GM21360 (cell line): Measurements from ENCODE around the gene ALDH1L1.
A peak's percentile ranks its signal among the peaks of the same experiment; 100 is the strongest.
"Not testable (repeated sequence)": the region's sequence is repeated elsewhere in the genome, so short reads cannot be mapped to it uniquely, and the experiment has no call there.

Source experiments
- ATAC-seq: cut with Tn5 transposase; IDR thresholded peaks from one replicate; pipeline ENCODE4 v1.9.1; 2021; ENCODE audit warnings: mild to moderate bottlenecking, moderate library complexity; ENCODE audit not compliant: unreplicated experiment

The ALDH1L1 gene

DNA sequence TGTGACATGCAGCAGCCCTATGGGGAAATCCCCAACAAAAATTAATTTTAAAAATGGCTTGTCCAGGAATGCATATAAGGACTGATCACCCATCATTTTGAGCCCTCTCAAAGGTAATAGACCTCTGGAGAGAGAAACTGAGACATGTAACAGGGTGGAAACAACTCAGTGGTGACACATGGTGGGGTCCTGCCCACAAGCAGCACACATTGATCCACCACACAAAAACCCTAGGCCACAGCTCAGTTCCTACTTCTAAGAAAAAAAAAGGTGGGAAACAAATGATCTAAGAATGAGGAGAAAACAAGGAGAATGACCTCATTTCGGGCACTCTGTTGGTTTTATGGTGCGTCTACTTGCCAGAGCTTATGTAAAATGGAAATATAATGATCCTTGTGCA lies 94.5 kb downstream of the ALDH1L1 start:
- no peak for ATAC-seq

- ATAC-seq = no peak
Observed at GRCh38 chr3:126085276-126085675, 95.1 kb downstream of the ALDH1L1 start.

GRCh38 chr3:126084768-126085180 lies 95.6 kb downstream of the ALDH1L1 start:
- no peak for ATAC-seq

DNA sequence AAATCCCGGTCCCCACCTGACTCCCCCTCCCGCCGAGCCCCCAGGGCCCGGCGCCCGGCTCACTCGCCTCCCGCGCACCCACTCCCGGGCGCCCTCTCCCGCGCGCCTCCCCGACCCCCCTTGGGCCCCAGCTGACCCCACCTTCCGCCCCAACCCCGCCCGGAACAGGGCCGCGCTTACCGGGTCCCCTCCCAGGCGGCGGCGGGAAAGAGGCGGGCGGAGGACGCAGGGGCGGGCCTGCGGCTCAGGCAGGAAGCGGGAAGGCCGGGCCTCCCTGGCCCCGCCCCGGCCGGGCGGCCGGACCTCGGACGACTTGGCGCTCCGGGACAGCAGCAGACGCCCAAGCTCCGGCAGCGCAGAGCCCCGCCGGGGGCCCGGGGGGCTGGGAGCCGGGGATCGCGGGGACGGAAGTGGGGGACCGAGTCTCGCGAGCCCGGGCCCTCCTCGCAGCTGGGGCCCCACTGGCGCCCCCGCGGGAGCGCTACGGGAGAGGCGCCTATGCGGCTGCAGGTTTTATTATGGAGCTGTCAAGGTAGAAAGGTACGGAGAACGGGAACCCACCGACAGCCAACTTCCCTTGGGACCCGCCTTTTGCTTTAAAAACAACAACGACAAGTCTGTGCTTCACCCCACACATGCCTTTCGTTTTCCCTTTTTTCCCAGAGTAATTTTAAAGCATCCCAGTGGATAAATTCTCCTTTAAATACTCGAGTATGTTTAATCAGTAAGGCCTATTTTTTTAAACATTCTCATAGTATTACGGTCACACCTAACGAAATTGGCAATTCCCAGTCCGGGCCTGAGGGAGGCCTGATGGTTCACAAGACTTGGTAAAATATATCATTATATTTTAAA lies 96.2 kb downstream of the ALDH1L1 start, which contains the start of gene SLC41A3:
TSS of gene SLC41A3 (minus strand) at position 212 of the 855 bp plus-strand sequence. CDS start 15,905 bp downstream, outside the sequence.
- ATAC-seq = peak; percentile 90

GRCh38 chr3:126083511-126083912 lies 96.9 kb downstream of the ALDH1L1 start:
- ATAC-seq = peak; percentile 42

- no peak for ATAC-seq
Observed at GRCh38 chr3:126083138-126083445, 97.3 kb downstream of the ALDH1L1 start.

- ATAC-seq = no peak
Observed at GRCh38 chr3:126082362-126083137, 97.8 kb downstream of the ALDH1L1 start.

DNA sequence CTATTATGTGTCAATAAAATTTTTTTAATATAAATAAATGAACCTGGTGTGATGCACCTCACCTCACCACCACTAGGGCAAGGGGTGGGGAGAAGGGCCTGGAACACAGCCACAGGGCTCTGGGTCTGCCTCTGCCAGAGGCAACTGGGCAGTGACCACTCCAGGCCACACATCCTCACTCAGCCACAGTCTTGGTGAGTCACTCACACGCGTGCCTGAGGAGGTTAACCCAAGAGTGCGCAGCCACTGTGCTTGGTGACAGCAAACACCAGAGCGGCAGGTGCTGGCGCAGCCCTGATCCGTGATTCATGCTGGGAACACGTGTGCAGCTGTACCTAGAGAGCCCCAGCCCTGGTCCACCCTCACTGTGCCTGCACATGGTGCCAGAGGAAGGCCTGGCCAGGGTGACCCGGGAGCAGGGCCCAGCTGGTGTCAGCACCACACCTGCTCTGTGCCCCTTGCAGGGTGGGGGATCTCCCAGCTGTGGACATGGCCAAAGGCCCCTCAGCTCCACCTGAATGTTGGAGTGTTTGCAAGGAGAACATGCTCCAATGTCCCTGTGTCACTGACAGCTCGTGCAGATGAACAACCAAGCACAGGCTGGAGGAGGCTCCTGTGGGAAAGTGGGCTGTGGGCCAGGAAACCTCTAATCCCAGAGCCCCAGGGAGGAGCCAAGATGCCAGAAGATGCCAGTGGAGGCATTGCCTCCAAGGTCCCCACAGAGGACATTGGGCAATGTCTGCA lies 98.6 kb downstream of the ALDH1L1 start:
- ATAC-seq = no peak

GRCh38 chr3:126080970-126081369 lies 99.4 kb downstream of the ALDH1L1 start:
- no peak for ATAC-seq

DNA sequence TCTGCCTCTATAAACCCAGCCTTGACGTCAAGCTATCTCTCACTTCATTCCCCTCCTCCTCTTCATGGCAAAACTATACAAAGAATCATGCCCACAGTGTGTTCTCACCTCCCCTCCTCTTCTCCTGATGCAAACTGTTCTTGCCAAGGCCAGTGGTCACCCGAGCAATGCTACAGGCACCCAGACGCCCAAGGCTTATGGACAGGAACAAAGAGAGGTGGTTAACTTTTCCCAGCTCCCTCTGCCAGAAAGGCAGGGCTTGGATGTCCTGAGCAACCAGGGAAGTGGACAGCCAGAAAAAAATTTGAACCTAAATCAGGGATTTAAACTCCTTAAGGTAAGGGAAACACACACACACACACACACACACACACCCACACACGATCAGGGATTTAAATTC lies 101.5 kb downstream of the ALDH1L1 start:
- no peak for ATAC-seq

GRCh38 chr3:126077754-126078153 lies 102.6 kb downstream of the ALDH1L1 start:
- ATAC-seq = no peak

- no peak for ATAC-seq
Observed at GRCh38 chr3:126076140-126076539, 104.2 kb downstream of the ALDH1L1 start.

- no peak for ATAC-seq
Observed at GRCh38 chr3:126070146-126070545, 110.2 kb downstream of the ALDH1L1 start.

DNA sequence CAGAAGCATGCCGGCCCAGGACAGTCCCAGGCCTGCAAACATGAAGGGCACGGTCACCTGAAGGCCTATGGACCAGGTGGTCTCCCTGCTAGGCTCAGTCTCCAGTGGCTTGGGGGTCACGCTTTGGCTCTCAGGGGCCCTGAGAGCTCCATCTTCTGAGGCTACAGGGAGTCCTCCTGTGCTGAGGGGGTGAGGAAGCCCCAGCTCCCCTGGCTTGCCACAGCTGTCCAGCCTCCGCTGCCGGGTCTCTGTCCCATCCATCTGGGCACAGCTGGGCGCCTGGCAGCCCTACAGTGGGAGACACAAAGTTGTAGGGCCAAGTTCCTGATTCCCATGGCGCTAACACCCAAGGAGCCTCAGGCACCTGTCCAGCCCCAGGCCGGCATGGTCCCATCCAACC lies 112.4 kb downstream of the ALDH1L1 start:
- no peak for ATAC-seq

DNA sequence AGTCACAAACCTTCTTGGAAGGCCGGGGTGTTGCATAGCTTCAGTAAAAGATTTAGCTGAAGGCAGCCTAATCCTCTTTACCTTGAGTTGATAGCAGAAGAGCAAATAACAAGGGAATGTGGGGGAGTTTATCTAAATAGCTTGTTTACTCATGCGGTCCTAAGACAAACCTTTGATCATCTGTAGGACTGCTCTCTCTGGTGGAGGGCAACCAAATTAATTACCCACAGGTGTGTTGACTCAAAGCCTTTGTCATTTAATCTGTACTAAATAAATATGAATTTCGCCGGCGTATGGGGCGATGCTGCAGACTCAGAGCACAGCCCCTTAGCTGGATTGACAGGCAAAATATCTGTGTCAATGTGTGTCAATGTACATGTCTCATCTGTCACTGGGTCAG lies 113.7 kb downstream of the ALDH1L1 start:
- not testable (repeated sequence) for ATAC-seq

DNA sequence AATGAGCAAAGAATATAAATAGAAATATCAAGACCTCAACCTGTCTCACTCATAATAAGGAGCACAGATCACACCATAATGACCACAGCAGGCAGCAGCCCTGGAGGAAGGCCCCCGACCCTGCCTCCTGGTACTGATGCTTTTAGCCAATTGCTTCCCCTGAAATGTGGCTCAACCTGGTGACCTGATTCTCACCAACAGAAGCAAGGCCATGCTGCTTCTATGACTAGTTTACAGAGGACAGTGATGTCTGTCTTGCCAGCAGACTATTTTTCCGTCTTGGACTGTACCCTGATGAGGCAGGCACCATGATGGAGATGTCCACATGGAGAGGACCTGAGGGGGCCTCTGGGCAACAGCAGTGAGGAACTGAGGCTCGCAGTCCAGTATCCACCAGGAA lies 114.5 kb downstream of the ALDH1L1 start:
- no peak for ATAC-seq

- no peak for ATAC-seq
Observed at GRCh38 chr3:126064627-126065258, 115.6 kb downstream of the ALDH1L1 start.

GRCh38 chr3:126063358-126063965 lies 116.9 kb downstream of the ALDH1L1 start:
- no peak for ATAC-seq

- ATAC-seq = no peak
Observed at GRCh38 chr3:126061301-126062032, 118.9 kb downstream of the ALDH1L1 start.

GRCh38 chr3:126060613-126061145 lies 119.7 kb downstream of the ALDH1L1 start:
- no peak for ATAC-seq
